Ectodermal cell (in vitro differentiated cells): ENCODE data around the gene CBLC.
"Not testable (repeated sequence)": the region's sequence is repeated elsewhere in the genome, so short reads cannot be mapped to it uniquely, and the experiment has no call there.

Experiments
- H3K27ac ChIP-seq: 2 replicates; pipeline ENCODE4 v1.7.0; 2013; ENCODE audit warnings: mild to moderate bottlenecking, low read depth, low read length; ENCODE audit not compliant: insufficient read depth, poor library complexity, severe bottlenecking
- H3K27me3 ChIP-seq: 2 replicates; pipeline ENCODE4 v1.7.0; 2013; ENCODE audit warnings: mild to moderate bottlenecking, low read length; ENCODE audit not compliant: insufficient read depth, control insufficient read depth, poor library complexity, severe bottlenecking
- H3K36me3 ChIP-seq: one replicate; pipeline ENCODE4 v1.7.0; 2013; ENCODE audit warnings: low read length; ENCODE audit not compliant: control insufficient read depth, insufficient read depth
- H3K4me1 ChIP-seq: one replicate; pipeline ENCODE4 v1.7.0; 2013; ENCODE audit warnings: low read length; ENCODE audit not compliant: control insufficient read depth, insufficient read depth
- H3K4me3 ChIP-seq: 2 replicates; pipeline ENCODE4 v1.7.0; 2013; ENCODE audit warnings: low read depth, low read length, control low read depth; ENCODE audit not compliant: insufficient read depth
- H3K9me3 ChIP-seq: 2 replicates; pipeline ENCODE4 v1.7.0; 2013; ENCODE audit warnings: mild to moderate bottlenecking, low read length, moderate library complexity; ENCODE audit not compliant: control insufficient read depth
- WGBS, 2 experiments: methylation state at CpG; one replicate each; pipeline ENCODE4 v1.1.7; 2013; ENCODE audit warnings: missing lambda C conversion rate in 2 of 2; 5-methylcytosine and 5-hydroxymethylcytosine counted together

CBLC gene

GRCh38 chr19:44819246-44819832 is 41.6 kb downstream of the CBLC start:
- Histone ChIP-seq H3K36me3 (no peaks in the 10 kb centered on the region), H3K4me3 (no peak overlapping the region), H3K27me3 (no peaks in the 10 kb centered on the region), H3K9me3 (no peaks in the 10 kb centered on the region), H3K27ac (no peak overlapping the region), H3K4me1 (peaks cover 8% of the 10 kb centered on the region)
- 95 to 96% methylated on average over 28 of the region's 28 CpGs for WGBS, 2 experiments

DNA sequence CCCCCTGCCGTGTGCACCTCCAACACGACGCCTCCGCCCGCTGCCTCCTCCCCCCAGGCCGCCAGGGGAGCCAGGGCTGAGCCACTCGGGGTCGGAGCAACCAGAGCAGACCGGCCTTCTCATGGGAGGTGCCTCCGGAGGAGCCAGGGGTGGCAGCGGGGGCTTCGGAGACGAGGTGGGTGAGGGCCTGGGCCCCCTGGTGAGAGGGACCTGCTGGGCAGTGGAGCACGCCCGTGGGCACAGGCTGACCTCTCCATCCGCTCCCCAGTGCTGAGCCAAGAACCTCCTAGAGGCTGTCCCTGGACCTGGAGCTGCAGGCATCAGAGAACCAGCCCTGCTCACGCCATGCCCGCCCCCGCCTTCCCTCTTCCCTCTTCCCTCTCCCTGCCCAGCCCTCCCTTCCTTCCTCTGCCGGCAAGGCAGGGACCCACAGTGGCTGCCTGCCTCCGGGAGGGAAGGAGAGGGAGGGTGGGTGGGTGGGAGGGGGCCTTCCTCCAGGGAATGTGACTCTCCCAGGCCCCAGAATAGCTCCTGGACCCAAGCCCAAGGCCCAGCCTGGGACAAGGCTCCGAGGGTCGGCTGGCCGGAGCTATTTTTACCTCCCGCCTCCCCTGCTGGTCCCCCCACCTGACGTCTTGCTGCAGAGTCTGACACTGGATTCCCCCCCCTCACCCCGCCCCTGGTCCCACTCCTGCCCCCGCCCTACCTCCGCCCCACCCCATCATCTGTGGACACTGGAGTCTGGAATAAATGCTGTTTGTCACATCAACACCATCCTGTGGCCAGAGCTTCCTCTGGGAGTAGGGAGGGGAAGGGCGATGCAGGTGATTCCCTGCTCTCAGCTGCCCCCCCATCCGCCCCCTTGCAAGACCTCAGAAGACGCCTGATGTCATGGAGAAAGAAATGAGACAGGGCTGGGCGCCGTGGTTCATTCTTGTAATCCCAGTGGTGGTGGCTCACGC is 43.2 kb downstream of the CBLC start:
- 87 to 88% methylated on average over 31 to 34 of the region's 35 CpGs for WGBS, 2 experiments
- no peaks in the 10 kb centered on the region for H3K36me3 ChIP-seq
- no peak overlapping the region for H3K4me3 ChIP-seq
- H3K4me1 ChIP-seq = peaks cover 8% of the 10 kb centered on the region
- H3K9me3 ChIP-seq = no peaks in the 10 kb centered on the region
- no peaks in the 10 kb centered on the region for H3K27me3 ChIP-seq
- H3K27ac ChIP-seq = no peak overlapping the region

DNA sequence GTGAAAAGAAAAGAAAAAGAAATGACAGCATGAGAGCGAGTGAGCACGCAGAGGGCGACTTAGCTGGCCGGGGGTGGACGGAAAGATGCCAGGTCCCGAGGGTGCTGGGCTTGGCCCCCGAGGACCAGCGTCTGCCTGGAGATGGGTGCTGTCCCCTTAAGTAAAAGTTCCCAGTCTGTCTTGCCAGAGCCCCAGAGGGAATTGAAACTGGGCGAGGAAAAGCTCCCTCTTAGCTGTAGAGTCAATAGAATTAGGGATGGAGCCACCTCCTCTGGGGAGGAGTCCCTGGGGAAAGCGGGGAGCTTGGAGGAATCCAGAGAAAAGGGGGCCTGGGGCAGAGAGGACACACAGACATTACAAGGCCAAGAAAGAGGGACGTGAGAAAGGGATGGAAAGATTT is 44.5 kb downstream of the CBLC start:
- Histone ChIP-seq H3K9me3 (no peaks in the 10 kb centered on the region), H3K27me3 (no peaks in the 10 kb centered on the region), H3K4me1 (peaks cover 8% of the 10 kb centered on the region), H3K4me3 (no peak overlapping the region), H3K36me3 (no peaks in the 10 kb centered on the region), H3K27ac (no peak overlapping the region)
- WGBS, 2 experiments = 83 to 84% methylated on average over 11 of the region's 11 CpGs

- Histone ChIP-seq H3K36me3 (no peaks in the 10 kb centered on the region), H3K27me3 (no peaks in the 10 kb centered on the region), H3K4me1 (peaks cover 8% of the 10 kb centered on the region), H3K4me3 (no peak overlapping the region), H3K9me3 (no peaks in the 10 kb centered on the region), H3K27ac (no peak overlapping the region)
- 68 to 70% methylated on average over 10 of the region's 10 CpGs for WGBS, 2 experiments
These were observed 45.1 kb downstream of the CBLC start for GRCh38 chr19:44822670-44823372.

- 58 to 69% methylated on average over 4 of the region's 4 CpGs for WGBS, 2 experiments
- H3K27ac ChIP-seq = no peak overlapping the region
- no peaks in the 10 kb centered on the region for H3K27me3 ChIP-seq
- no peak overlapping the region for H3K4me3 ChIP-seq
- no peaks in the 10 kb centered on the region for H3K9me3 ChIP-seq
- H3K36me3 ChIP-seq = no peaks in the 10 kb centered on the region
- peaks cover 8% of the 10 kb centered on the region for H3K4me1 ChIP-seq
These were observed 45.6 kb downstream of the CBLC start for GRCh38 chr19:44823373-44823698.

- H3K9me3 ChIP-seq = no peaks in the 10 kb centered on the region
- H3K27ac ChIP-seq = no peak overlapping the region
- H3K4me3 ChIP-seq = no peak overlapping the region
- 89 to 95% methylated on average over 4 of the region's 4 CpGs for WGBS, 2 experiments
- H3K36me3 ChIP-seq = no peaks in the 10 kb centered on the region
- peaks cover 8% of the 10 kb centered on the region for H3K4me1 ChIP-seq
- H3K27me3 ChIP-seq = no peaks in the 10 kb centered on the region
These were observed 47.1 kb downstream of the CBLC start for GRCh38 chr19:44824761-44825160.

GRCh38 chr19:44832875-44833274 is 55.2 kb downstream of the CBLC start:
- 86 to 92% methylated on average over 6 of the region's 6 CpGs for WGBS, 2 experiments
- not testable (repeated sequence) for H3K4me3 ChIP-seq, H3K4me1 ChIP-seq, H3K36me3 ChIP-seq, H3K27ac ChIP-seq, H3K27me3 ChIP-seq, H3K9me3 ChIP-seq

- not testable (repeated sequence) for H3K27me3 ChIP-seq, H3K36me3 ChIP-seq, H3K4me1 ChIP-seq, H3K27ac ChIP-seq, H3K4me3 ChIP-seq, H3K9me3 ChIP-seq
- 81 to 87% methylated on average over 8 of the region's 8 CpGs for whole genome bisulfite sequencing, 2 experiments
These were observed 56.7 kb downstream of the CBLC start for GRCh38 chr19:44834399-44834798.

DNA sequence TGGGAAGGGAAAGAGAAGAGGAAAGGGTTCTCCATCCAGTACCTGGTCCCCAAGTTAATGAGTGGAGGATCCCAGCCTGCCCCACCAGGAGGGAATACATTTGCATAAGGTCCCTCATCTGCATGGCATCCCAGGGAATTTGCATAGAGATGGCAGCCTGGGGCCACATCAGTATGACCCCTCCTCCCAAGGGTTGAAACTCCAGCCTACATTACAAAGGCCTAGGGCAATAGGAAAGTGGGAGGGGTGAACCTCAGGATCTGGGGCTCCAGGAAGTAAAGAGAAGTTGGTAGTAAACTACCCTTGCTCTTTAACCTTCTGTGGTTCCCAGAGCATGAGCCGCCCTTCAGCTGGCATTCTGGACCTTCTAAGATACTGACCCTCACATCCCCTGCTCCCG is 61.6 kb downstream of the CBLC start:
- whole genome bisulfite sequencing, 2 experiments = 79 to 83% methylated on average over 2 of the region's 2 CpGs
- H3K4me1 ChIP-seq = no peaks in the 10 kb centered on the region
- no peaks in the 10 kb centered on the region for H3K9me3 ChIP-seq
- no peak overlapping the region for H3K4me3 ChIP-seq
- peaks cover 3% of the 10 kb centered on the region for H3K27me3 ChIP-seq
- H3K36me3 ChIP-seq = no peaks in the 10 kb centered on the region
- no peak overlapping the region for H3K27ac ChIP-seq

GRCh38 chr19:44840811-44841210 is 63.1 kb downstream of the CBLC start:
- WGBS, 2 experiments = 90 to 92% methylated on average over 7 of the region's 7 CpGs
- no peaks in the 10 kb centered on the region for H3K4me1 ChIP-seq
- H3K9me3 ChIP-seq = no peaks in the 10 kb centered on the region
- no peak overlapping the region for H3K27ac ChIP-seq
- H3K4me3 ChIP-seq = no peak overlapping the region
- no peaks in the 10 kb centered on the region for H3K36me3 ChIP-seq
- H3K27me3 ChIP-seq = no peaks in the 10 kb centered on the region
